ENCODE measurements around the gene DHRS13.
A peak's percentile ranks its signal among the peaks of the same experiment; 100 is the strongest.
"Not testable (repeated sequence)": the region's sequence is repeated elsewhere in the genome, so short reads cannot be mapped to it uniquely, and the experiment has no call there.

Gene DHRS13

GRCh38 chr17:28935744-28936460 lies 33.0 kb upstream of the DHRS13 start:
- no peak for DNase-seq

- not testable (repeated sequence) for DNase-seq
Measured at GRCh38 chr17:28934508-28934907, 31.6 kb upstream of the DHRS13 start.

- no peak for DNase-seq
Measured at GRCh38 chr17:28929787-28930186, 26.9 kb upstream of the DHRS13 start.

- no peak for DNase-seq
Measured at GRCh38 chr17:28928061-28928460, 25.2 kb upstream of the DHRS13 start.

GRCh38 chr17:28926786-28927185 lies 23.9 kb upstream of the DHRS13 start:
- DNase-seq: no peak

GRCh38 chr17:28926366-28926765 lies 23.5 kb upstream of the DHRS13 start:
- DNase-seq: peak; percentile 43

- DNase-seq: peak; percentile 89
Measured at GRCh38 chr17:28925912-28926365, 23.1 kb upstream of the DHRS13 start.

- DNase-seq: no peak
Measured at GRCh38 chr17:28920201-28920600, 17.3 kb upstream of the DHRS13 start.

GRCh38 chr17:28918295-28918694 lies 15.4 kb upstream of the DHRS13 start:
- DNase-seq: no peak

GRCh38 chr17:28917465-28917864 lies 14.6 kb upstream of the DHRS13 start:
- DNase-seq: no peak

- no peak for DNase-seq
Measured at GRCh38 chr17:28917029-28917428, 14.2 kb upstream of the DHRS13 start.

- DNase-seq: peak; percentile 50
Measured at GRCh38 chr17:28916302-28916934, 13.5 kb upstream of the DHRS13 start.

GRCh38 chr17:28912938-28913333 lies 10.1 kb upstream of the DHRS13 start:
- DNase-seq: no peak

- no peak for DNase-seq
Measured at GRCh38 chr17:28912281-28912937, 9.5 kb upstream of the DHRS13 start.

GRCh38 chr17:28911411-28912045 lies 8.6 kb upstream of the DHRS13 start:
- DNase-seq: no peak

GRCh38 chr17:28910534-28910933 lies 7.7 kb upstream of the DHRS13 start:
- no peak for DNase-seq

GRCh38 chr17:28908640-28909167 lies 5.8 kb upstream of the DHRS13 start:
- no peak for DNase-seq

- no peak for DNase-seq
Measured at GRCh38 chr17:28907709-28908475, 5.0 kb upstream of the DHRS13 start.

GRCh38 chr17:28906706-28907438 lies 4.0 kb upstream of the DHRS13 start:
- DNase-seq: no peak

- DNase-seq: no peak
Measured at GRCh38 chr17:28906276-28906675, 3.4 kb upstream of the DHRS13 start.

GRCh38 chr17:28904800-28905199 lies 1.9 kb upstream of the DHRS13 start:
- DNase-seq: no peak

- DNase-seq: not testable (repeated sequence)
Measured at GRCh38 chr17:28903546-28903841, 615 bp upstream of the DHRS13 start.
